ENCODE results near the gene POU2F1. TPM values are rescaled to one million over a fixed set of nuclear protein-coding genes. Genes with fewer than 3 reads are reported as not detected.

POU2F1 gene
- total RNA-seq, 2 donors from 2014 or later: 48.6 to 49.4 TPM

DNA sequence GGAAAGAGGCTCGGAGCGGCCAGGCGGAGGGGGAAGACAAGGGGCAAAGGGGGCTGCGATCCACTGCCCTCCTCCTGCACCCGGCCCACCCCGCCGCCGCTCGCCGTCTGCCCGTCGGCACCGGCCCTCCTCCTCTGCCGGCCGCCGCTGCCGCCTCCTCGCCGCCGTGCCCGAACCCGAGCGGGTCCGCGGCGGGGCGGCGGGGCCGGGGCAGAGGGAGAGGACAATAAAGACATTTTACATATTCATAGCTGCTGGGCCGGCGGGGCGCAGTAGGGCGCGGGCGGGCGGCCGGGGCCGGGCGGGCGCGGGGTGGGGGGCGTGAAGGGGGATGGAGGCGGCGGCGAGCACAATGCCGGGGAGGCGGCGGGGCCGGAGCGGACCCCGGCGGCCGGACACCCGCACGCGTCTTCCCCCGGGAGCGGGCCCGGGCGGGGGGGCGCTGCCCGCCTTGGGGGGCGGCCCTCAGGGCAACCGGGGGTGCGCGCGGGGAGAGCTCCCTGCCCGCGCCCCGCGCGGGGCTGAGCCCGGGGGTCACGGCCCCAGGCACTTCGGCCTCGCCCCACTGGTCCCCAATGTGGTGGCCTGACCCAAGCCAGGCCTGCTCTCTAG lies 546 bp downstream of the POU2F1 start:
- no peaks in the 10 kb centered on the region for H3K4me1 ChIP-seq (ENCODE audit: control insufficient read depth, insufficient read depth, low read length)
- no peaks in the 10 kb centered on the region for H3K36me3 ChIP-seq (ENCODE audit: control insufficient read depth, insufficient read depth, low read length)
- 0% methylated on average over 67 of the region's 76 CpGs; no CpG with 5 or more reads in 1 of the 2 experiments for WGBS, 2 experiments (ENCODE audit: insufficient coverage in 1 of 2, insufficient read length in 1 of 2)
- peak; percentile 83 for DNase-seq
- TF ChIP-seq, protein P1, sequence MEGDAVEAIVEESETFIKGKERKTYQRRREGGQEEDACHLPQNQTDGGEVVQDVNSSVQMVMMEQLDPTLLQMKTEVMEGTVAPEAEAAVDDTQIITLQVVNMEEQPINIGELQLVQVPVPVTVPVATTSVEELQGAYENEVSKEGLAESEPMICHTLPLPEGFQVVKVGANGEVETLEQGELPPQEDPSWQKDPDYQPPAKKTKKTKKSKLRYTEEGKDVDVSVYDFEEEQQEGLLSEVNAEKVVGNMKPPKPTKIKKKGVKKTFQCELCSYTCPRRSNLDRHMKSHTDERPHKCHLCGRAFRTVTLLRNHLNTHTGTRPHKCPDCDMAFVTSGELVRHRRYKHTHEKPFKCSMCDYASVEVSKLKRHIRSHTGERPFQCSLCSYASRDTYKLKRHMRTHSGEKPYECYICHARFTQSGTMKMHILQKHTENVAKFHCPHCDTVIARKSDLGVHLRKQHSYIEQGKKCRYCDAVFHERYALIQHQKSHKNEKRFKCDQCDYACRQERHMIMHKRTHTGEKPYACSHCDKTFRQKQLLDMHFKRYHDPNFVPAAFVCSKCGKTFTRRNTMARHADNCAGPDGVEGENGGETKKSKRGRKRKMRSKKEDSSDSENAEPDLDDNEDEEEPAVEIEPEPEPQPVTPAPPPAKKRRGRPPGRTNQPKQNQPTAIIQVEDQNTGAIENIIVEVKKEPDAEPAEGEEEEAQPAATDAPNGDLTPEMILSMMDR (conservative IDR thresholded peaks at IDR 0.05): no peak
- Mint-ChIP-seq H3K9me3 (peaks cover 7% of the 10 kb centered on the region), H3K4me1 (peaks cover 46% of the 10 kb centered on the region), H3K4me3 (peak overlapping the region; percentile 74), H3K27ac (peak overlapping the region; percentile 93), H3K27me3 (ENCODE audit: insufficient read depth) (no peaks in the 10 kb centered on the region), H3K36me3 (ENCODE audit: low read depth) (no peaks in the 10 kb centered on the region)
- H3K27ac ChIP-seq (ENCODE audit: low read depth, low read length): peak overlapping the region; percentile 95
- H3K27me3 ChIP-seq (ENCODE audit: control insufficient read depth, insufficient read depth, low read length, poor library complexity, severe bottlenecking): no peaks in the 10 kb centered on the region
- H3K4me3 ChIP-seq (ENCODE audit: low read length): peak overlapping the region; percentile 79
- H3K9ac ChIP-seq (ENCODE audit: extremely low read depth, low read length, poor library complexity, severe bottlenecking): peak overlapping the region; percentile 77
- no peaks in the 10 kb centered on the region for H3K9me3 ChIP-seq (ENCODE audit: control insufficient read depth, low read length)

- peak overlapping the region; percentile 43 for H3K9ac ChIP-seq (ENCODE audit: extremely low read depth, low read length, poor library complexity, severe bottlenecking)
Measured at GRCh38 chr1:167221738-167222610, 1.3 kb downstream of the POU2F1 start.

More at GRCh38 chr1:167221738-167222610, 1.3 kb downstream of the POU2F1 start:
- no peaks in the 10 kb centered on the region for H3K36me3 Mint-ChIP-seq (ENCODE audit: low read depth)
- peak overlapping the region; percentile 96 for H3K27ac Mint-ChIP-seq
- H3K9me3 Mint-ChIP-seq: peaks cover under 1% of the 10 kb centered on the region
- peak; percentile 87 for DNase-seq
- WGBS, 2 experiments (ENCODE audit: insufficient coverage in 1 of 2, insufficient read length in 1 of 2): 0 to 1% methylated on average over 15 to 54 of the region's 54 CpGs
- Histone ChIP-seq H3K4me3 (ENCODE audit: low read length) (peak overlapping the region; percentile 79), H3K9me3 (ENCODE audit: control insufficient read depth, low read length) (no peaks in the 10 kb centered on the region), H3K27ac (ENCODE audit: low read depth, low read length) (peak overlapping the region; percentile 90), H3K27me3 (ENCODE audit: control insufficient read depth, insufficient read depth, low read length, poor library complexity, severe bottlenecking) (no peaks in the 10 kb centered on the region), H3K4me1 (ENCODE audit: control insufficient read depth, insufficient read depth, low read length) (no peaks in the 10 kb centered on the region), H3K36me3 (ENCODE audit: control insufficient read depth, insufficient read depth, low read length) (no peaks in the 10 kb centered on the region)
- H3K4me1 Mint-ChIP-seq: peaks cover 50% of the 10 kb centered on the region
- TF ChIP-seq, protein P1 (conservative IDR thresholded peaks at IDR 0.05): no peak
- H3K4me3 Mint-ChIP-seq: peak overlapping the region; percentile 74
- no peaks in the 10 kb centered on the region for H3K27me3 Mint-ChIP-seq (ENCODE audit: insufficient read depth)

Data from endodermal cell (in vitro differentiated cells).